GM12864 (cell line): ENCODE results near the gene RNF213.
"Not testable (repeated sequence)": the region's sequence is repeated elsewhere in the genome, so short reads cannot be mapped to it uniquely, and the experiment has no call there.

Source experiments
- DNase-seq: peaks from one replicate; pipeline ENCODE4 v3.0.0-alpha.2; 2011; ENCODE audit warnings: low read depth
- H3K4me3 ChIP-seq: 2 replicates; pipeline ENCODE4 v1.5.1; 2011; ENCODE audit warnings: mild to moderate bottlenecking, low read depth, low read length, control low read depth
- TF ChIP-seq, protein P1 (sequence below): IDR thresholded peaks from 2 replicates; pipeline ENCODE4 v1.5.1; 2011; ENCODE audit warnings: low read depth, mild to moderate bottlenecking, moderate library complexity, low read length, control low read depth, inconsistent platforms; ENCODE audit errors: missing control alignments

The RNF213 gene

DNA sequence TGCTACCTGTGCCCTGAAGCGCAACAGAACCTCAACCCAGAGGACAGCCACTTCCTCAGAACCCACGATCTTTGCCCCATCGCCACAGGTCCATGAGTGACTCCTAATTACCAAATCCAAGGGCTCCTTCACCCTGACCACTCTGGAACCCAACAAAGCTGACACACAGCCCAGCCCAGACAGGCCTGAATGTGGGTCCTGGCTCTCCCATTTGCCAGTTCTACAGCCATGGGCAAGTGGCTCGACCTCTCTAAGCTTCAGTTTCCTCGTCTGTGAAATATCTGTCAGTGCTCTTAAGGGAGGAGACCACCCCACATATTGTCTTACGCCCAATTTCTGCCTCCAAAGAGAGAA, 136.4 kb downstream of the RNF213 start:
- no peak for DNase-seq
- no peak overlapping the region for H3K4me3 ChIP-seq
- TF ChIP-seq, protein P1, sequence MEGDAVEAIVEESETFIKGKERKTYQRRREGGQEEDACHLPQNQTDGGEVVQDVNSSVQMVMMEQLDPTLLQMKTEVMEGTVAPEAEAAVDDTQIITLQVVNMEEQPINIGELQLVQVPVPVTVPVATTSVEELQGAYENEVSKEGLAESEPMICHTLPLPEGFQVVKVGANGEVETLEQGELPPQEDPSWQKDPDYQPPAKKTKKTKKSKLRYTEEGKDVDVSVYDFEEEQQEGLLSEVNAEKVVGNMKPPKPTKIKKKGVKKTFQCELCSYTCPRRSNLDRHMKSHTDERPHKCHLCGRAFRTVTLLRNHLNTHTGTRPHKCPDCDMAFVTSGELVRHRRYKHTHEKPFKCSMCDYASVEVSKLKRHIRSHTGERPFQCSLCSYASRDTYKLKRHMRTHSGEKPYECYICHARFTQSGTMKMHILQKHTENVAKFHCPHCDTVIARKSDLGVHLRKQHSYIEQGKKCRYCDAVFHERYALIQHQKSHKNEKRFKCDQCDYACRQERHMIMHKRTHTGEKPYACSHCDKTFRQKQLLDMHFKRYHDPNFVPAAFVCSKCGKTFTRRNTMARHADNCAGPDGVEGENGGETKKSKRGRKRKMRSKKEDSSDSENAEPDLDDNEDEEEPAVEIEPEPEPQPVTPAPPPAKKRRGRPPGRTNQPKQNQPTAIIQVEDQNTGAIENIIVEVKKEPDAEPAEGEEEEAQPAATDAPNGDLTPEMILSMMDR, result no peak

DNA sequence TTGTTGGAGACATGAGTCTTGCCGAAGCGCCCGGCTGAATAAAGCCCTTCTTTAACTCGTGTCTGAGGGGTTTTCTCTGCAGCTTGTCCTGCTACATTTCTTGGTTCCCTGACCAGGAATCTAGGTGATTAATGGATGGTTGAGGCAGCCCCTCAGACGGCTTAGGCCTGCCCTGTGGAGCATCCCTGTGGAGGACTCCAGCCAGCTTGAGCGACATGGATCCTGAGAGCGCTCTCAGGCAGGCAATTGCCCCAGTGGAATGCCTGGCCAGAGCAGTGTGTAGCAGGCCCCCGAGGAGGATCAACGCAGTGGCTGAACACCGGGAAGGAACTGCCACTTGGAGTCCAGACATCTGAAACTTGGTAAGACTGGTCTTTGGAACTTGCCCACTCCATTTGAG, 137.0 kb downstream of the RNF213 start:
- no peak for DNase-seq
- TF ChIP-seq, protein P1, result no peak
- no peak overlapping the region for H3K4me3 ChIP-seq

DNA sequence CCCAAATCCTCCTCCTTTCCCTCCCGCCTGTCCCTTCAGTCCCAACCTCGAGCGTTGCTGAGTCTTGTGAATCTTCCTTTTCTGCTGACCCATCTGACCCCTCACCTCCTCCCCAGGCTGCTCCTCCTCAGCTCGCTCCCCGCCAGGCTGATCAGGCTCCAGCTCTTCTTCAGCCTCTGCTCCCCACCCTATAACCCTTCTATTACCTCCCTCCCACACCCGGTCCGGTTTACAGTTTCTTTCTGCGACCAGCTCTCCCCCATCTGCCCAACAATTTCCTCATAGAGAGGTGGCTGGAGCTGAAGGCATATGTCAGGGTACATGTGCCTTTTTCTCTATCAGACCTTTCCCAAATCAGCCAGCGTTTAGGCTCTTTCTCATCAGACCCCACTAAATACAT, 140.4 kb downstream of the RNF213 start:
- H3K4me3 ChIP-seq, DNase-seq: not testable (repeated sequence)

DNA sequence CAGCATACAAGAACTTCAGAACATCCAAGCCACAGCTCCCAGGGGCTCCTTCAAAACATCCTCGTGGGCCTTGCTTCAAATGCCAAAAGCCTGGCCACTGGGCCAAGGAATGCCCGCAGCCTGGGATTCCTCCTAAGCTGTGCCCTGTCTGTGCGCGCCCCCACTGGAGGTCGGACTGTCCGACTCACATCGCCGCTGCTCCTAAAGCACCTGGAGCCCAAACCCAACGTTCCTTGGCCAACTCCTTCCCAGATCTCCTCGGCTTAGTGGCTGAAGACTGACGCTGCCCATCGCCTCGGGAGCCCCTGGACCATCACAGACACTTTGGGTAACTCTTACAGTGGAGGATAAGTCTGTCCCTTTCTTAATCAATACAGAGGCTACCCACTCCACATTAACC, 141.4 kb downstream of the RNF213 start:
- DNase-seq, H3K4me3 ChIP-seq: not testable (repeated sequence)

DNA sequence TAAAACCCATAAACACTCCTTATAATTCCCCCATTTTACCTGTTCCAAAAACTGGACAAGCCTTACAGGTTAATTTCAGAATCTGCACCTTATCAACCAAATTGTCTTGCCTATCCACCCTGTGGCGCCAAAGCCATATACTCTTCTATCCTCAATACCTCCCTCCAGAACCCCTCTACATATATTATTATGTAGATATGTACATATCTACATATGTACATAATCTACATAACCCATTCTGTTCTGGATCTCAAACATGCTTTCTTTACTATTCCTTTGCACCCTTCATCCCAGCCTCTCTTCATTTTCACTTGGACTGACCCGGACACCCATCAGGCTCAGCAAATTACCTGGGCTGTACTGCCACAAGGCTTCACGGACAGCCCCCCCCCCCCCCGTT, 142.3 kb downstream of the RNF213 start:
- H3K4me3 ChIP-seq, result no peak overlapping the region
- DNase-seq, result no peak
- TF ChIP-seq, protein P1, result no peak

DNA sequence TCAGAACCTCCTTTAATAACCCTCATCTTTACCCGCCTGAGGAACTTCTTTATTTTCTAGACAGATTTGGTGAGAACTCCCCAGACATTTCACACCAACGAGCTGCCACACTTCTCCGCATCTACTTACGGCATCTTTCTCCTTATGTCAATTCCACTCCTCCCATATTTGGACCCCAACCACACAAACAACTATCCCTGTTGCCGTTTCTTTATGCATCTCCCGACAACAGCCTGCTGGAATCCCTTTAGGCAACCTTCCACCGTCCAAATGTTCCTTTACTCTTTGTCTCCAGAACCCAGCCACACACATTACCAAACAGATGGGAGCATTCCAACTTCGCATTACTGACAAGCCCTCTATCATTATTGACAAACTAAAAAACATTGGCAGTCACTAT, 145.5 kb downstream of the RNF213 start:
- TF ChIP-seq, protein P1, result no peak
- no peak for DNase-seq
- H3K4me3 ChIP-seq, result no peak overlapping the region

DNA sequence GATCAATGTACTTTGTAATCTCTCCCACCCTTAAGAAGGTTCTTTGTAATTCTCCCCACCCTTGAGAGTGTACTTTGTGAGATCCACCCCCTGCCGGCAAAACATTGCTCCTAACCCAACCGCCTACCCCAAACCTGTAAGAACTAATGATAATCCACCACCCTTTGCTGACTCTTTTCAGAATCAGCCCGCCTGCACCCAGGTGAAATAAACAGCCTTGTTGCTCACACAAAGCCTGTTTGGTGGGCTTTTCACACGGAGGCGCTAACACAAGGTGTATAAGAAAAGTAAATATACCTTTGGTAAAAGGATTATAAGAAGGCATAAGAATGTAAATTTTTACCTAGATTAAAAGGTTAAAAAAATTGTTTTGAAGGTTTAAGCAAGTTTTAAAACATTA, 147.3 kb downstream of the RNF213 start:
- not testable (repeated sequence) for H3K4me3 ChIP-seq, DNase-seq

DNA sequence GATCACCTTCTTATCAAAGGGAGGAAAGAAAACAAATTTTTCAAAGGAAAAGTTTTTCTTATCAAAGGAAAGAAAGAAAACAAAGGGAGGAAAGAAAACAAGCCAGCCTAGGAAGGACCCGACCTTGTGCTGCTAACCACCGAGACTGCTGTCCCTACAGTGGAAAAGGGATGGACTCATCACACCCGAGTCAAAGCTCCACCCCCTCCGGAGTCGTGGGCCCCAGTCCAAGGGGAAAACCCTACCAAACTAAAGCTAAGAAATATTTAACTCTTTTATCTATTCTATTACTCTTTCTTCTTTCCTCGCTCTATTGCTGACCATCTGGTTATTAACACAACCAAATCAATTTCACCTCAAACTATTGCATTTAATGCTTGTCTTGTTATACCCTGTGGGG, 148.2 kb downstream of the RNF213 start:
- DNase-seq, result no peak
- H3K4me3 ChIP-seq, result no peak overlapping the region
- TF ChIP-seq, protein P1, result no peak

DNA sequence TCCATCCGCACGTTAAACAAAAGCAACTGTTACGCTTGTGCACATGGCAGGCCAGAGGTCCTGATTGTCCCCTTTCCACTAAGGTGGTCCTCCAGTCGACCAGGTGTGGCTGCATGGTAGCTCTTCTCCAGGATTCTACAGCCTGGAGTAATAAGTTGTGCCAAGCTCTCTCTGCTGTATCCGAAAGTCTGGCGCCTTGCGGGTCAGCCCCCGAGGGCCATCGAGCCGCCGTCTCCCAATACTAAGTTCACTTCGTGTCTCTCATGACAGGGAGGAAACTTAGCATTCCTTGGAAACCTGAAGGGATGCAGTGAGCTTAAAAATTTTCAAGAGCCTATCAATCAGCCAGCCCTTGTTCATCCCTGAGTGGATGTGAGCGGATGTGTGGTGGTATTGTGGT, 149.0 kb downstream of the RNF213 start:
- no peak overlapping the region for H3K4me3 ChIP-seq
- TF ChIP-seq, protein P1, result no peak
- DNase-seq, result no peak

DNA sequence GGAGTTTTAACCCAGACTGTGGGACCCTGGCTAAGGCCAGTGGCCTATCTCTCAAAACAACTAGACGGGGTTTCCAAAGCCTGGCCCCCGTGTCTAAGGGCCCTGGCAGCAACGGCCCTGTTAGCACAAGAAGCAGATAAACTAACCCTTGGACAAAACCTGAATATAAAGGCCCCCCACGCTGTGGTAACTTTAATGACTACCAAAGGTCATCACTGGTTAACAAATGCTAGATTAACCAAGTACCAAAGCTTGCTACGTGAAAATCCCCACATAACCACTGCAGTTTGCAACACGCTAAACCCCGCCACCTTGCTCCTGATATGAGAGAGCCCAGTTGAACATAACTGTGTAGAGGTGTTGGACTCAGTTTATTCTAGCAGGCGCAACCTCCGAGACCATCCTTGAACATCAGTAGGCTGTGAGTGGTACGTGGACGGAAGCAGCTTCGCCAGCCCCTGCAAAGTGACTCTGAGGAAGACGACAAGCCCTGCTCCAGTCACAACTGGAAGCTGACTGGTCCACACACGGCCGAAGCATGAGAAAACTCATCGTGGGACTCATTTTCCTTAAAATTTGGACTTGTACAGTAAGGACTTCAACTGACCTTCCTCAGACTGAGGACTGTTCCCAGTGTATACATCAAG, 149.9 kb downstream of the RNF213 start:
- not testable (repeated sequence) for DNase-seq, H3K4me3 ChIP-seq
